Peyer's patch (tissue), 4 donors: ENCODE results near the gene ARHGEF12.

ENCODE experiments used
- CTCF ChIP-seq, 6 experiments: fragments of 450-650 bp in 4 of 6; fragments of 200-600 bp in 2 of 6; sonication (generic) in 1 of 6; IDR thresholded peaks; one replicate each; pipeline ENCODE4 v1.5.1; 2017 to 2019; ENCODE audit warnings: antibody characterized with exemption in 6 of 6, mild to moderate bottlenecking in 3 of 6, moderate library complexity in 1 of 6
- POLR2A ChIP-seq, 2 donors: fragments of 450-650 bp; IDR thresholded peaks; one replicate each; pipeline ENCODE4 v1.5.1; 2017; ENCODE audit warnings: antibody characterized with exemption in 2 of 2, mild to moderate bottlenecking in 2 of 2, moderate library complexity in 2 of 2

DNA sequence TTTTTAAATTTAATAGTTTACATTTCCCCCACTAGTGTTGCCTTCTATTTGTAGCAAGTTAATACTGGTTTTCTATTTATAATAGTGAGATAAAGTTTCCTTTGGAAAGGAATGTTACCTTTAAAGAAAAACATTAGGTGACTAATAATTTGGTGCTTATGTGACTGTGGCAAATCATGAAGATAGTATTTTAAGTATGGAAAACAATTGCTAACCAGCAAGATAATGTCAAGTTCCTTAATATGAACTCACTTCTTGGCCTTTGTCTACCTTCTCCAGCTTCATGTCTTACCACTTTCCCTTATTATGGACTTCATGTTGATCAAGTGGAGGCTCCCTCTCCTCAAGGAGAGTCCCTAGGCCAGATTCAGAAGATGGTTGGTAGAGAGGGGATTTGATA is 27.2 kb downstream of the ARHGEF12 start:
- TF ChIP-seq CTCF (IDR thresholded peaks at IDR 0.05) (no peak), POLR2A (IDR thresholded peaks at IDR 0.05) (no peak)
